ENCODE results near the gene PAPOLA.

GRCh38 chr14:96493178-96493577 lies 9.0 kb upstream of the PAPOLA start:
- TF ChIP-seq CTCF (conservative IDR thresholded peaks at IDR 0.05; ENCODE audit: low read length) (no peak), EZH2phosphoT487 (IDR thresholded peaks at IDR 0.05; ENCODE audit: borderline replicate concordance) (no peak)
